GM18951 (cell line): ENCODE data around the gene PHETA1.

Source experiments
- POLR2A ChIP-seq: IDR thresholded peaks from 4 replicates; pipeline ENCODE4 v1.6.1; 2011; ENCODE audit warnings: mild to moderate bottlenecking; ENCODE audit not compliant: insufficient read length, insufficient read depth; ENCODE audit errors: extremely low read depth
- in situ Hi-C: fragments of 300-500 bp; cut with MboI; formaldehyde crosslinking; loops from one replicate; pipeline ENCODE4 v1.12.0; 2022; ENCODE audit warnings: low sequenced_read_pairs, mixed read lengths, inconsistent platforms; ENCODE audit not compliant: unreplicated experiment

The PHETA1 gene

DNA sequence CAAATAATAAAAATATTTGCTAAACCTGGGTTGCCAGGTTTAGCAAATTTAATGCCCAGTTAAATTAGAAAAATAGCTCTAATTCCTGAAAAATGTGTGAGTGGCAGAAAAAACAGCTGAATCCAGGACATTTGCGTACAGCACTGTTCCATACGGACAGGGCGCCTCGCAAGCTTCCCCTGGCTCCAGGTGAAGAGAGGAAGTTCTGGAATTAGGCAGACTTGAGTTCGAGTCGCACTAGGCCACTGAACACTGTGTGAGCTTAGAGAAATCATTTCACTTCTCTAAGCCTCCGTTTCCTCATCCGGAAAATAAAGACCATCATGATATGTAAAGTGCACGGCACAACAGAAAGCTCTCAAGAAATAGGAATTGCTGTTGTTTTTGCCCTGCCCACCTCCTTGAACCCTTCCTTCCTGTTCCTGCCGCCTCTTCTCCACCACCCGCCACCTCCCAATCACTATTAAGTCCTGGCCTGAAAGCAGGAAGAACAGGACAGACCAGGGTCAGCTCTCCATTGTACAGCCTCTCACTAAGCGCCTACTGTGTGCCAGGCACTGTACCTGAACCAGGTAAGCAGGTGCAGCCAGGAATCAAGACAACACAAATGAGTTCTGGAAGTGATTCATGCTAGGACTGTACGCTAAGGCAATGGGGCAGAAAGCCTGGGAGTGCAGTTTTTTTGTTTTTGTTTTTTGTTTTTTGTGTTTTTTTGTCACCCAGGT is 763 bp upstream of the PHETA1 start:
- in situ Hi-C loops, result no loop called here
- no peak for TF ChIP-seq POLR2A

DNA sequence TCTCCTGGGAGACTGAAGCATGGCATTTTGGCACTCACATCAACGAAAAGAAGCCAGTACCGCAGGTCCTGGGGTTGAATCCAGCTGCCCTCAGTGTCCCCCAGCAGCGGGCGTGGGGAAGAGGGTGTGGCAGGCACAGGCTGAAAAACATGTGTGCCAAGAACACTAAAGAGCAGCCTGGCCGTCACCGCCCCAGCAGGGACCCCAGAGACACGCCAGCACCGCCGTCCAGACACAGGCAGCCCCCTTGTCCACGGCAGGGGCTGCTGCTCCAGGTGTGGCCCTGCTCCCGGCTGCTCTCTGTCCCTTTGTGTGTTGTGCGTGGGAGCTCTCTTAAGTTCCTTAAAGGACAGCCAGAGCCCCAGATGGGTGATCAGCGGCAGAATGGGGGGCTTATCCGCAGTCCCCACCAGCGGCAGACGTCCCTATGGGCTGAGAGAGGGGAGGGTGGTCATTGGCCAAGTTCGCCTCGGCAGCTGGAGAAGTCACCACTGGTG is 556 bp downstream of the PHETA1 start:
- in situ Hi-C loops, result no loop called here
- no peak for TF ChIP-seq POLR2A

DNA sequence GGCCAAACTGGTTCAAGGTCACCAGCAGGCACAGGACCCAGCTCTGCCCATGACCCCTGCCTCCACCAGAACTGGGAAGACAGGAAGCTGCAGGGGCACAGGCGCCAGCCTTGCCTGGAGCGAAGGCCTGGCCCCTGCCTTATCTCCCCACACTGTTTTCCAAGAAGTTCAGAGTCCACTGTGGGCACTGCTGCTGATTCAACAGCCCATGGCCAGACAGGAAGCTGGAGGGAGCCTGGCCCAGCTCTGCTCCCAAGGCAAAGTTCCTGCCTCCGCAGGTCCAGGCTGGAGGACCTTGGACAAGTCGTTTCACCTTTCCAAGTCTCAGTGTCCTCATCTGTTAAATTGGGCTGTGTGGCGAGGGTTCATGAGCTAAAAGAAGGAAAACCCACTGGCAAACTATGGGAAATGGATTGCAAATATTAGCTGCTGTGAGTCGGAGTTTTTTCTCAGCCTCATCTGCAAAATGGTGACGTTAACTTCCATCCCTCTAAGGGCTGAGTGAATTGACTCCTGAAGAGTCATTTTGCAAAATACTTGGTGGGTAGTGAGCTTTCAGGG is 1.2 kb downstream of the PHETA1 start:
- no peak for TF ChIP-seq POLR2A
- in situ Hi-C loops, result no loop called here

DNA sequence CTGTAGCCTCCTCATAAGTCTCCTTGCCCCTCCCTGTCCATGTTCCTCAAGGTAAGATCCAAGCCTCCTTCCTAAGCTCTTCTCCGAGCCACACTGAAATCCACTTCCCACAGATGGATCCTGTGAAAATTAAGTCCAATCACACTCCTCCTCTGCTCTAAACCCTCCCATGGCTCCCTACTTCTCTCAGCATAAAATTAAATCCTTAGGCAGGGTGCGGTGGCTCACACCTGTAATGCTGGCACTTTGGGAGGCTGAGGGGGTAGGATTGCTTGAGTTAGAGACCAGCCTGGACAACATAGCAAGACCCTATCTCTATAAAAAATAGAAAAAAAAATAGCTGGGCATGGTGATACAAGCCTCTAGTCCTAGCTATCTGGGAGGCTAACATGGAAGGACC is 2.3 kb downstream of the PHETA1 start:
- no peak for TF ChIP-seq POLR2A
- in situ Hi-C loops, result no loop called here

DNA sequence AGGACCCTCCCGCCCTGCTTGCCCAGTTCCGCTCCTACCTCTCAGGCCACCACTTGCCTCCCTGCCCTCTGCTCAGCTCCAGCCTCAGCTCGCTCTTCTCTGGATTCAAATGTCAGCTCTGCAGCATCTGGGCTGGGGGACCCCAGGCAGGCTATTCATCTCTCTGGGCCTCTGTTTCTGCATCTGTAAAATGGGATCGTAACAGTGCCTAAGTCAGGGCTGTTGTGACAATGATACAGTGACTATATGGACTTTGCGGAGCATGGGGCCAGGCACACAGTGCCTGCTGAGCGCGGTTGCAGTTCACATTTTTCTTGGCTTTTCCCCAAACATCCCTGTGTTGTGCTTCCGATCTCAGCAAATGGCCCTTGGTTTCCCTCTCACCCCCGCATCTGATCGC is 2.8 kb downstream of the PHETA1 start:
- in situ Hi-C loops, result no loop called here
- TF ChIP-seq POLR2A, result no peak

DNA sequence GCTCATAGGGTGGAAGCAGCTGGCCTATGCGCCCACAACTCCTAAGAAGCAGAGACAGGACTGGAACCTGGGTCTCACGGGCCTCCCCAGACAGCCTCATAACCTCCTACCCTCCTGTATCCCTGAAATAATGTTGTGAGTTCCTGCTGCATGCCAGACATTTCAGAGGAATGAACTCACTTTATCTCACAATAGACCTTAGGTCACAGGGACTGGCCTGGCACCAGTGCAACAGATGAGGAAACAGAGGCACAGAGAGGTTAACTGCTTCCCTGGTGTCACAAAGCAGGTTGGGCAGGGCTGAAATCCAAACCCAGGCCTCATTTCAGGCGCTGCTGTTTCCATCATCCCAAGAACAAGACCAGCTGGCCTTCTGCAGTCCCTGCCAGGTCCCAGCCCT is 5.3 kb downstream of the PHETA1 start:
- in situ Hi-C loops, result no loop called here
- no peak for TF ChIP-seq POLR2A

DNA sequence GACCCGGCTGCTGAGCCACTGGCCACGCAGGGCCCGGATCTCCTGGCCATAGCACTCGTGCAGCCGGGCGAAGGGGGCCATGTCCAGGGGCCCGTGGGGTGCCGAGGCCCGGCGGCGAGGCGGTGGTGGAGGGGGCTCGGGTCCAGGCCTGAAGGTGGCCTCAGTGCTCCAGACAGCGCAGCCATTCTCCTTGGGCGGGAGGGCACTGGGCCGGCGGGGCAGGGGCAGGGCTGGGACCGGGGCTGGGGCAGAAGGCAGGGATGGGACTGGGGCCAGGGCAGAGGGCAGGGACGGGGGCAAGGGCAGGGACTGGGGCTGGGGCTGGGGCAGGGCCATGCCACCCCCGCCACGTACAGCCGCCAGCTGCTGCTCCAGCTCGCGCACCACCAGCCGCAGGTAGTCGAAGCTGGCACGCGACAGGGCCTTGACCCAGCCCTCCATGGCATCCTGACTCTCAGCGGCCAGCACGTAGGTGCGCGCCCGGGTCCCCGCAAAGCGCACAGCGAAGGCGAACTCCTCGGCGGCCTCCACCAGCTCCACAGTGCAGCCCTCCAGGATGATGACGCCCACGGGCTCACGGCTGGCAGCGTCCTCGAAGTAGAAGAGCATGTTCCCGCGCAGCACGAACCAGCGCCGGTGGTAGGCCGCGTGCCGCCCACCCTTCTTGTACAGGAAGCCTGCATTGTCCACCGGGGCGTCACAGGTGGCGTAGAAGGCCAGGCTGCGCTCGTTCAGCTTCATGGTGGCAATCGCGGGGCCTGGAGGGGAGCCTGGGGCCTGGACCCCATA is 6.0 kb downstream of the PHETA1 start:
- in situ Hi-C loops, result no loop called here
- TF ChIP-seq POLR2A, result no peak

DNA sequence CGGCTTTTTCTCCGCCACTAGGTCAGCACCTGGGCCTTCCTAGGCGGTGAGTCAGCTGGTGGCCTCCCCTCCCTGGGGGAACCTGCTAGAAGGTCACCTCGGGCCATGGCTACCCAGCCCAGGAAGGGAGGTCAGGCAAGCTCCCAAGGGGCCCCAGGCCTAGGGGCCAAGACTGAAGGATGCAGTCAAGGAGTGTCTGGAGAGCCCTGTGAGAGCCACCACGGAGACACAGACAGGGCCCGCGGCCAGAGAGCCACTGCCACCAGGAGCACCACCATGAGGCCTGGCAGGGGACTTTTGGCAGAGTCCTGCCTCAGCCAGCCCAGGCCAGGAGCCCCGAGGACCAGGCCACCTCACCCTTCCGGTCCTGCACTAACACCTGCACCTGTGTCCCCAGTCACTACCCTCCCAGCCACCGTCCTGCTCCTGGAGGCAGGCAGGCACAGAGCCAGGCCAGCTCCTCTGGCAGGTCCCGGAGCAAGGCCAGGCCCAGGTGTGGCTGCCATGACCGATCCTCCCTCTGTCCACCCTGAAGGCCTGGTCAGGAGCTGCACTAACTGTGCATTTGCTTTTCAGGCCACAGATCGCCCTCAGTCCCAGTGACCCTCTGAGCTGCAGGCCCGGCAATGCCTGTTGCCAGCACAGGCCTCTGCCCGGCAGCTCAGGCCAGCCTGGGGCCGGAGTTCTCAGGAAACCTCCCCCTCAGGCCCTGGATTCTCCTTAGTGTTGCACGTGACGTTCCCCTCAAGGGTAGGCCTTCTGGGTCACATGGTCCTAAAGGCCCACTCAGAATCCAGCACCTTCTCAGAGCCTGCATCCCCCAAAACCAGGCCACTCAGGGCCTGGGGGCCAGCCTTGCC is 6.9 kb downstream of the PHETA1 start:
- in situ Hi-C loops, result no loop called here
- TF ChIP-seq POLR2A, result no peak

DNA sequence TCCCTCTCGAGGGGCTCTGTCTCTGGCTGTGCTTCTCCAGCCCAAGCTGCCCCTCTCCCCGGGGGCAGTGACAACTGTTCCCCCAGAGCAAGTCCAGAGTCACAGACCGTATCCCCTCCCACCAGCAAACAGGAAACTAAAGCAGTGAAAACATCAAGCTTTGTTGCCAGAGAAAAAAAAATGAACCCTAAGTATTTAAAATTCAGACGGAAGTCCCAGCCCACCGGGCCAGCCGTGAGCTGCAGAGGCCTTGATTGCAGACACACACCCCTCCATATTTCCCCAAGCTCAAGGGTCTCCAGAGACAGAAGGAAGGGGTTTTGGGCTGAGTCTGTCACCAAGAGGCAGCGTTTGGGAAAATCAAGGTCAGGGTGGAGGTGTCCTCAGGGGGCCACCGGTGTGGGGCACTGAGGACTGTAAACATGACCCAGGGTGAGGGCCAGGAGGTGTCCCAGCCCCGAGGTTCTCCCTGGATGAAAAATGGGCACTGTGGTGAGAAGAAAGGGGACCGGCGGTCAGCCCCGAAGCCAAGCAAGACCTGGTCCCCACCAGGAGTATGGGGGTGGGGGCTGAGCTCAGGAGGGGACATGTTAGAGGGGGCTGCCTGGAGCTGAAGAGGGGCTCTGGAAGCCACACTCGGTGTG is 7.7 kb downstream of the PHETA1 start:
- in situ Hi-C loops, result no loop called here
- TF ChIP-seq POLR2A, result no peak

DNA sequence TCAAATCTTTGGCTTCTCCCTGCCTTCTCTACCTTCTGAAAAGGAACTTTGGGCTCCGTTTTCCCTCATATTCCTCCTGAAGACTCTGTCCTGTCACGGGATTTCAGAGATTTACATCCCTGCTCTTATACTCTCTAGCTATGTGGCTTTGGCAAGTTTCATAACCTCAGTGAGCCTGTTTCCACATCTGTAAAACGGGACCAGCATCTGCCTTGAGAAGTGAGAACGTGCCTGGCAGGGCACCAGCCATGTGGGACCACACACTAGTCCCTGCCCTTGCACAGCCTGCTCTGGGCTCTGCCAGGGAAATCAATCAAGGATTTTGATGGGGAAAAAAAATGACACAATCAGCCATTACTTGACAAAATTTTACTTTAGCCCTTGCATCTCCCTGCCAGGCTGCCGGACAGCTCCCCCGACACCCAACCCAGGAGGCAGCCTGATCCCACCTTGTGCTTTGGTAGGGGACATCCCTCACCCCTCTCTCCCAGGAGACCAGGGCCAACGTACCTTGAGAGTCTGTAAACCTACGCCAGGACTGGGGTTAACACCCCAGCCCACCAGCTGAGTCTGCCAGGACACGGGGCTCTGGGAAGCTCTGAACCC is 8.5 kb downstream of the PHETA1 start:
- in situ Hi-C loops, result no loop called here
- no peak for TF ChIP-seq POLR2A

DNA sequence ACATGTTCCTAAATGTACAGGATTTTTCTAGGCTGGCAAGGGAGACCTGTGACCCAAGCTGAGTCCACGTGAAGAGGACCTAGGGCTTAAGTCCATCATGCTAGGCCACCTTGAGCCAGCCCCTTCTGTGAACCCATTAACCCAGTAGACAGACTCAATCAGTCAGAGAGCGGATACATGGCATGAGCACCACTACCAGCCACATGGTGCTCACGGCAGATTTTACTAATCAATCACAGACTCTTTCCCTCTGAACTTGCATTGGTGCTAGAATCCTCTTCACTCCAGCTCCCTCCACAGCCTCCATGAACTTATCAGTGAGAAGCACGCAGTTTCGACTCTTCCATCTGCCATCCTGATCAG is 9.0 kb downstream of the PHETA1 start:
- TF ChIP-seq POLR2A, result no peak
- in situ Hi-C loops, result no loop called here

DNA sequence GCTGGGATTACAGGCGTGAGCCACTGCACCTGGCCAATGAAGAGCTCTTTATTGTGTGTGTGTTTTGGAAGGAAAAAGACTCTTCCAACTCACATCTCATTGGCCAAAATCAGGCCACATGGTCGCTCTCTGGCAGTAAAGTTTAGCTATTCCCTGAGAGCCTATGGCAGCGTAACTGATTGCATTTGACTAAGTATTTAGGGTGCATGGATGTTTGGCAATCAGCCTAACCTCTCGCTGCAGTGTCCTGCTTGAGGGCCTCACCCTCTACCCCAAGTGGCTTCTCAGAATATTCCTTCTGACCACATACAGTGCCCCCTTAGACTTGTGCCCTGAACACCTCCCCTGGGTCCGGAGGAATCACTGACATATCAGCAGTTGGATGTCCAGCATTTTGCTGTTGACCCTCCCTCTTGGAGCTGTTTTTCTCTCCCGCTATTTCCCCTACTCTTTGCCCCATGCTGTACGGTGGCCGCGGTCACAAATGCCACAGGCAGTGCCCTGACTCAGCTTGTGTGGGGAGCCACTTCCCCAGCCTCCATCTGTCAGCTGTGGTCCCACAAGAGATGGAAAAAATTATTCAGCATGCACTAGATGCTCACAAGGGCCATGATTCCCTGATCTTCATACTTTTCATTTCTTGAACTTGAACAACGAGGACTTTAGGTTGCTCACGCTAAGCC is 9.5 kb downstream of the PHETA1 start:
- in situ Hi-C loops, result no loop called here
- no peak for TF ChIP-seq POLR2A
